ENCODE measurements around the gene PLCB3.

PLCB3 gene

GRCh38 chr11:64211181-64211872 is 40.0 kb upstream of the PLCB3 start:
- H3K27me3 Mint-ChIP-seq (ENCODE audit: low read depth) = no peaks in the 10 kb centered on the region
- no peak overlapping the region for H3K4me3 Mint-ChIP-seq
- H3K27ac Mint-ChIP-seq = no peak overlapping the region
- peaks cover 19% of the 10 kb centered on the region for H3K4me1 Mint-ChIP-seq (ENCODE audit: low read depth)
- peaks cover 46% of the 10 kb centered on the region for H3K36me3 Mint-ChIP-seq (ENCODE audit: low read depth)
- no peaks in the 10 kb centered on the region for H3K9me3 Mint-ChIP-seq

- Mint-ChIP-seq H3K4me1 (ENCODE audit: low read depth) (peaks cover 14% of the 10 kb centered on the region), H3K27ac (no peak overlapping the region), H3K27me3 (ENCODE audit: low read depth) (no peaks in the 10 kb centered on the region), H3K4me3 (no peak overlapping the region), H3K9me3 (no peaks in the 10 kb centered on the region), H3K36me3 (ENCODE audit: low read depth) (peaks cover 29% of the 10 kb centered on the region)
Measured at GRCh38 chr11:64216879-64217278, 34.5 kb upstream of the PLCB3 start.

DNA sequence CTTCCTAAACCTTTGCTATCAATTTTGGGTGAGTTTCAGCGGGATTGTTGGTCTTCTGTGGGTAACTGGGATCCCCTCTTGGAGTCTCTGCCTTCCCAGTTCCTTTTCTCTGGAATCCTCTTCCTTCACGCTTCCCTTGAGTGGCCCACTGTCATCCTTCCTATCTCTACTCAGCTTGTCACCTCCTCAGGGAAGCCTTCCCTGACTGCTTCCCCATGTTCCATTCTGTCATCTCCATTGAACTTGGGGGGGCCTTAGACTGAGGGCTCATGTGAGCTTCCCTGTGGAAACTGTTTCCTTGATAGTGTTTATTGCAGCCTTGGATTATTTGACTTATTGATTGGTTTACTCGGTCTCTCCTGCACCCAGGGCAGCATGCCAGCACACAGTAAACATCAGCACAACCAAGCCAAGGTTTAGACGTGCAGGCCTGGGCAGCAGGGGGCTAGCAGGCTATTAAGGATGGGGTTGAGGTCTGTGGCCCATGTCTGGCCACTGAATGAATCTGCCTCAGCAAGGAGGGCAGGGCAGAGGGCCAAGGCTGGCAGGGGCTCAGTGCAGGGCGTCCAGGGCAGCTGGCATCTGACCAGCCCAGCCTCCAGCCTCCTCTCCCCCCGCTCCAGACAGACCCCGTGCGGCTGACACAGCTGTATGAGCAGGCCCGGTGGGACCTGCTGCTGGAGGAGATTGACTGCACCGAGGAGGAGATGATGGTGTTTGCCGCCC is 32.5 kb upstream of the PLCB3 start:
- Mint-ChIP-seq H3K4me3 (no peak overlapping the region), H3K9me3 (no peaks in the 10 kb centered on the region), H3K4me1 (ENCODE audit: low read depth) (peaks cover 8% of the 10 kb centered on the region), H3K27me3 (ENCODE audit: low read depth) (no peaks in the 10 kb centered on the region), H3K27ac (no peak overlapping the region), H3K36me3 (ENCODE audit: low read depth) (peaks cover 20% of the 10 kb centered on the region)

- H3K36me3 Mint-ChIP-seq (ENCODE audit: low read depth) = peaks cover 18% of the 10 kb centered on the region
- H3K4me3 Mint-ChIP-seq = no peak overlapping the region
- no peaks in the 10 kb centered on the region for H3K9me3 Mint-ChIP-seq
- H3K27me3 Mint-ChIP-seq (ENCODE audit: low read depth) = no peaks in the 10 kb centered on the region
- H3K4me1 Mint-ChIP-seq (ENCODE audit: low read depth) = peaks cover 8% of the 10 kb centered on the region
- H3K27ac Mint-ChIP-seq = no peak overlapping the region
Measured at GRCh38 chr11:64219354-64219684, 32.0 kb upstream of the PLCB3 start.

DNA sequence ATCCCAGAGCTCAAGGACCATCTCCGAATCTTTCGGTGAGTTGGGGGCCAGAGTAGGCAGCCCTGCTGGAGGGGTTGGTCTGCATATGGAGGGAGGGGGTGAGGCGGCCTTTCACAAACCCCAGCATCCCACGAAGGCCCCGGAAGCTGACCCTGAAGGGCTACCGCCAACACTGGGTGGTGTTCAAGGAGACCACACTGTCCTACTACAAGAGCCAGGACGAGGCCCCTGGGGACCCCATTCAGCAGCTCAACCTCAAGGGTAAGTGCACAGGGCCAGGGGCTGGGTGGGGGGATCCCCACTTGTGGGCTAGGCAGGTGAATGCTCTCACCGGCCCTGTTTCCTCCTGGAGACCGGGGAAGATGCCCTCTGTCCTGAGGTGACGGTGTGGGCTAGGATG is 31.6 kb upstream of the PLCB3 start:
- Mint-ChIP-seq H3K27ac (no peak overlapping the region), H3K9me3 (no peaks in the 10 kb centered on the region)

DNA sequence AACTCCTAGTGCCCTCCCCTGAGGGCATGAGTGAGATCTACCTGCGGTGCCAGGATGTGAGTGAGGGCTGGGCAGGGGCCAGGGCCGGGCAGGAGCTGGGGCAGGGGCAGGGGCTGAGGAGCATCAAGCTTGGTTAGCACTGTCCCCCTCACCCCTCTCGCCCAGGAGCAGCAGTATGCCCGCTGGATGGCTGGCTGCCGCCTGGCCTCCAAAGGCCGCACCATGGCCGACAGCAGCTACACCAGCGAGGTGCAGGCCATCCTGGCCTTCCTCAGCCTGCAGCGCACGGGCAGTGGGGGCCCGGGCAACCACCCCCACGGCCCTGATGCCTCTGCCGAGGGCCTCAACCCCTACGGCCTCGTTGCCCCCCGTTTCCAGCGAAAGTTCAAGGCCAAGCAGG is 31.1 kb upstream of the PLCB3 start:
- no peak overlapping the region for H3K4me3 Mint-ChIP-seq
- H3K27me3 Mint-ChIP-seq (ENCODE audit: low read depth) = no peaks in the 10 kb centered on the region
- no peak overlapping the region for H3K27ac Mint-ChIP-seq
- peaks cover 12% of the 10 kb centered on the region for H3K36me3 Mint-ChIP-seq (ENCODE audit: low read depth)
- no peaks in the 10 kb centered on the region for H3K9me3 Mint-ChIP-seq
- peaks cover 9% of the 10 kb centered on the region for H3K4me1 Mint-ChIP-seq (ENCODE audit: low read depth)

More for the DNA sequence above, 31.6 kb upstream of the PLCB3 start:
- Mint-ChIP-seq H3K27me3 (ENCODE audit: low read depth) (no peaks in the 10 kb centered on the region), H3K4me1 (ENCODE audit: low read depth) (peaks cover 8% of the 10 kb centered on the region), H3K36me3 (ENCODE audit: low read depth) (peaks cover 18% of the 10 kb centered on the region), H3K4me3 (no peak overlapping the region)

DNA sequence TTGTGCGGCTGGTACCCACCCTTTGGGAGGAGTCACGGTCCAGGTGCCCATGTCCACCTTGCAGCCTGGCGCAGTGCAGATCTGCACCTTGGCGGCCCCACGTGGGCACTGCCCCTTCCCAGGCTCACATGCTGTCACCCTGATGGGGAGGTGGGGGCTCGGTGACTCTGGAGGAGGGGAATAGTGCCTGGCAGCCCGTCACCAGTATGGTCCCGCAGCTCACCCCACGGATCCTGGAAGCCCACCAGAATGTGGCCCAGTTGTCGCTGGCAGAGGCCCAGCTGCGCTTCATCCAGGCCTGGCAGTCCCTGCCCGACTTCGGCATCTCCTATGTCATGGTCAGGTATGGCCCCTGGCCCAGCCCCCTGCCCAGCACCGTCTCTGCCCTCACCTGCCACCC is 30.5 kb upstream of the PLCB3 start:
- Mint-ChIP-seq H3K9me3 (no peaks in the 10 kb centered on the region), H3K27ac (no peak overlapping the region), H3K27me3 (ENCODE audit: low read depth) (no peaks in the 10 kb centered on the region), H3K4me1 (ENCODE audit: low read depth) (peaks cover 10% of the 10 kb centered on the region), H3K4me3 (no peak overlapping the region), H3K36me3 (ENCODE audit: low read depth) (peaks cover 12% of the 10 kb centered on the region)

- peaks cover 15% of the 10 kb centered on the region for H3K4me1 Mint-ChIP-seq (ENCODE audit: low read depth)
- no peak overlapping the region for H3K27ac Mint-ChIP-seq
- no peak overlapping the region for H3K4me3 Mint-ChIP-seq
- H3K36me3 Mint-ChIP-seq (ENCODE audit: low read depth) = peaks cover 8% of the 10 kb centered on the region
- no peaks in the 10 kb centered on the region for H3K27me3 Mint-ChIP-seq (ENCODE audit: low read depth)
- no peaks in the 10 kb centered on the region for H3K9me3 Mint-ChIP-seq
Measured at GRCh38 chr11:64222651-64223000, 28.7 kb upstream of the PLCB3 start.

DNA sequence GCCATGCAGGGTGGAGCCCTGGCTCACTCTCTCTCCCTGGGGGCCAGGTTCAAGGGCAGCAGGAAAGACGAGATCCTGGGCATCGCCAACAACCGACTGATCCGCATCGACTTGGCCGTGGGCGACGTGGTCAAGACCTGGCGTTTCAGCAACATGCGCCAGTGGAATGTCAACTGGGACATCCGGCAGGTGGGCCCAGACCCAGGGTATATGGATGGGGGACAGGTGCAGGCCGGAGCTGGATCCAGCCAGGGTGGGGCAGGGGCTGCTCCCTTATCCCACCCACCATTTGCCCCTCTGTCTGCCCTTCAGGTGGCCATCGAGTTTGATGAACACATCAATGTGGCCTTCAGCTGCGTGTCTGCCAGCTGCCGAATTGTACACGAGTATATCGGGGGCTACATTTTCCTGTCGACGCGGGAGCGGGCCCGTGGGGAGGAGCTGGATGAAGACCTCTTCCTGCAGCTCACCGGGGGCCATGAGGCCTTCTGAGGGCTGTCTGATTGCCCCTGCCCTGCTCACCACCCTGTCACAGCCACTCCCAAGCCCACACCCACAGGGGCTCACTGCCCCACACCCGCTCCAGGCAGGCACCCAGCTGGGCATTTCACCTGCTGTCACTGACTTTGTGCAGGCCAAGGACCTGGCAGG is 28.2 kb upstream of the PLCB3 start:
- Mint-ChIP-seq H3K4me3 (no peak overlapping the region), H3K4me1 (ENCODE audit: low read depth) (peaks cover 17% of the 10 kb centered on the region), H3K27ac (no peak overlapping the region), H3K27me3 (ENCODE audit: low read depth) (no peaks in the 10 kb centered on the region), H3K9me3 (no peaks in the 10 kb centered on the region), H3K36me3 (ENCODE audit: low read depth) (peaks cover 8% of the 10 kb centered on the region)

DNA sequence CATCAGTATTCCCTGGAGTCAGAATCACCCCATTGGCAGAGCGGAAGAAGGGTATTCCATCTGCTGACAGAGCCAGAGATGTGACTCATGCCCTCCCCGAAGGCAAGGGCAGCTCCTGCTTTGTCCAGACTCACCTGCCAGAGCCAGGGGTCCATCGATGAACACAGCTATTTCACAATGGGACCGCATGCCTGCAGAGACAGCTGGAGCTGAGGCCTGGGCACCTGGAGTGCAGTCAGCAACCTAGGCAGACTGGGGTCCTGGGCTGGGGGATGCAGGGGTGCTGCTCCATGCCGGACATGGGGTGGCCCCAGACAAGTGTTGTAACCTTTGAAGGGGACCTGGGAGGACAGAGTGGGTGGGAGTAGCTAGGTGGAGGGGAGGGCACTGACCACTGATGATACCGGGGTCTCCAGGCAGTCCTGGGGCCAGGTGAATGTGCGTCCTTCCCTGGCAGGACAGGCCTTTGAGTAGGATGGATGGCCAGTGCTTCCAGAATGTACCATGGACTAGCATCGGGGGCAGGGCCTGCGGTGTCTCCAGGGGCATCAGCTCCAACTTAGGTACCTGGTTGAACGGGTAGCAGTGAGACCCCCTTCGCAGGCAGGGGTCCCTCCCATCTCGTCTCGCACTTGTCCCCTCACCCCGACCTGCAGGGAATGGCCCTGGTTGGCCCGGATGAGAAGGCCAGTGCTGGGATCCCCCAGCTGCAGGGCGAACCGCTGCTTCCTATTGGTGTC is 27.0 kb upstream of the PLCB3 start:
- H3K4me1 Mint-ChIP-seq (ENCODE audit: low read depth) = peaks cover 14% of the 10 kb centered on the region
- H3K27ac Mint-ChIP-seq = peak overlapping the region; percentile 79

GRCh38 chr11:64224891-64225607 is 26.3 kb upstream of the PLCB3 start:
- peak overlapping the region; percentile 79 for H3K27ac Mint-ChIP-seq
- H3K9me3 Mint-ChIP-seq = no peaks in the 10 kb centered on the region
- H3K4me1 Mint-ChIP-seq (ENCODE audit: low read depth) = peaks cover 20% of the 10 kb centered on the region
- peak overlapping the region; percentile 88 for H3K4me3 Mint-ChIP-seq
- H3K27me3 Mint-ChIP-seq (ENCODE audit: low read depth) = no peaks in the 10 kb centered on the region
- H3K36me3 Mint-ChIP-seq (ENCODE audit: low read depth) = peaks cover under 1% of the 10 kb centered on the region

More for the DNA sequence above, 27.0 kb upstream of the PLCB3 start:
- Mint-ChIP-seq H3K9me3 (no peaks in the 10 kb centered on the region), H3K36me3 (ENCODE audit: low read depth) (peaks cover 2% of the 10 kb centered on the region), H3K4me3 (peak overlapping the region; percentile 88), H3K27me3 (ENCODE audit: low read depth) (no peaks in the 10 kb centered on the region)

DNA sequence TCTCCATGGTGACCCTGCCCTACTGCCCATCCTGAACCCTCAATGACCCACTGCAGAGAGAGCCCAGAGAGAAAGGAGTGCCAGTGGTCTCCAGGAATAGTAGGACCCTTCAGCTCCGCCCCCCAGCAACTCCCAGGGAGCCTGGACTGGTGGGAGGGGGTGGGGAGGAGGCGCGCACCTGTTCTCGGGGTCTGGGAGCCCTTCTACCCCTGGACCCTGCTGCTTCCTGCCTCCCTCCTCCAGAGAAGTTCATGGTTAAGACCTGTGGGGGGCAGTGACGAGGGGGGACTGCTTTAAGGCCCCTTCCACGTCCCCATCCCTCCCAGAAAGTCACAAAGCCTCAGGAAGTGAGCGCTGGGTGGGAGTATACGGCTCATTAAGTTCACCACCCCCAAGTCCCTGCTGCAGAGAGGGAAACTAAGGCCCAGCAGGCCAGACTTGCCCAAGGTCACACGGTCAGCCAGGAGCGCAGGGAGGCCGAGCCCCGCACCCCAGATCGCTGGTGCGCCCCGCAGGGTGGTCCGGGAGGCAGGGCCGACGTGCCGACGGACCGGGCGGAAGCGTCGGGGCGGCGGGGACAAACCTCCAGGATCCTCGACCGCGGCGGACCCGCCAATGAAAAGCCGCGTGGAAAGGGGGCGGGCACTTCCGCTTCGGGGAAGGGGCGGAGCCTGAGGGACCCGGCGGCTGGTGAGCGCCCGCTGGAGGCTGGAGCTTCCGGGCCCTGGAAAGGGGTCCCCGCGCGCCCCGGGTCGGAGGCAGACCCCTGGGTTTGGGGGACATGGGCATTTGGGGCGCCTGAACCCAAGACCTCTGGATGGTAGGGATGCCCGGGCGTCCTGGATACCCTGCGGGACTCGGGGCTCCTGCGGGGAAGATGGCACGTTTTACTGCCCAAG is 25.5 kb upstream of the PLCB3 start, which contains the start of the genes NUDT22 and TRPT1:
TSS of gene NUDT22 (plus strand) at position 667 of the 899 bp plus-strand sequence. CDS start 379 bp downstream, outside the sequence.
TSS of gene TRPT1 (minus strand) at position 579 of the 899 bp plus-strand sequence. CDS start at position 253, 326 bp downstream.
- Mint-ChIP-seq H3K4me3 (peak within 1 kb of the TSS; percentile 88), H3K9me3 (no peaks in the 10 kb centered on the region), H3K27ac (peak within 1 kb of the TSS; percentile 86), H3K27me3 (ENCODE audit: low read depth) (no peaks in the 10 kb centered on the region), H3K36me3 (ENCODE audit: low read depth) (no peaks in the 10 kb centered on the region), H3K4me1 (ENCODE audit: low read depth) (peaks cover 21% of the 10 kb centered on the region)

DNA sequence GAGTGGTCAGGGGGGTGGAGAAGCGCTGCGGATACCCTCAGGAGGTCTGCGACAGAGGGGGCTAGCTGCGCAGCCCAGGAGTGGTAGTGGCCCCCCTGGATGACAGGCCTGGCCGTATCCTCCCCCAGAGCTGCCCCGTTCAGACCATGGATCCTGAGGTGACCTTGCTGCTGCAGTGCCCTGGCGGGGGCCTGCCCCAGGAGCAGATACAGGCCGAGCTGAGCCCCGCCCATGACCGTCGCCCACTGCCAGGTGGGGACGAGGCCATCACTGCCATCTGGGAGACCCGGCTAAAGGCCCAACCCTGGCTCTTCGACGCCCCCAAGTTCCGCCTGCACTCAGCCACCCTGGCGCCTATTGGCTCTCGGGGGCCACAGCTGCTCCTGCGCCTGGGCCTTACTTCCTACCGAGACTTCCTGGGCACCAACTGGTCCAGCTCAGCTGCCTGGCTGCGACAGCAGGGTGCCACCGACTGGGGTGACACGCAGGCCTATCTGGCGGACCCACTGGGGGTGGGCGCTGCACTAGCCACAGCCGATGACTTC is 24.8 kb upstream of the PLCB3 start:
- Mint-ChIP-seq H3K9me3 (no peaks in the 10 kb centered on the region), H3K27me3 (ENCODE audit: low read depth) (no peaks in the 10 kb centered on the region), H3K27ac (peak overlapping the region; percentile 86), H3K4me1 (ENCODE audit: low read depth) (peaks cover 23% of the 10 kb centered on the region), H3K4me3 (peak overlapping the region; percentile 88), H3K36me3 (ENCODE audit: low read depth) (no peaks in the 10 kb centered on the region)
